GM12878 (cell line): ENCODE results near the gene KCNAB3. TPM values are rescaled to one million over a fixed set of nuclear protein-coding genes. Genes with fewer than 3 reads are reported as not detected.
A peak's percentile ranks its signal among the peaks of the same experiment; 100 is the strongest.

ENCODE experiments used
- ATAC-seq: fragments of 200-7000 bp; cut with Tn5 transposase; 3 replicates; pipeline ENCODE4 v1.9.1; 2020; ENCODE audit warnings: mild to moderate bottlenecking, moderate library complexity
- BruUV-seq: library from RNA; stranded (reverse); fragments of 400-500 nt; replicated peaks from 2 replicates; lab custom pipeline; 2021; lab: Mats Ljungman, UMichigan
- CTCF ChIA-PET: fragments of 300-600 bp; sonication (Branson Sonifier 250); formaldehyde crosslinking; extraction: SDS; loops from one replicate; lab custom pipeline; 2021; ENCODE audit warnings: inconsistent platforms; lab: Yijun Ruan, JAX
- POLR2A ChIA-PET: fragments of 350-600 bp; formaldehyde crosslinking; extraction: SDS; loops from one replicate; lab custom pipeline; 2021; ENCODE audit warnings: inconsistent platforms; lab: Charles Lee
- RAD21 ChIA-PET: fragments of 300-600 bp; sonication (Branson Sonifier 250); formaldehyde crosslinking; loops from one replicate; lab custom pipeline; 2023; ENCODE audit warnings: antibody characterized with exemption; ENCODE audit not compliant: unreplicated experiment; lab: Charles Lee
- SMC1A ChIA-PET: fragments of 300-600 bp; sonication (Branson Sonifier 250); formaldehyde crosslinking; loops from one replicate; lab custom pipeline; 2023; ENCODE audit not compliant: unreplicated experiment, uncharacterized antibody; lab: Charles Lee
- DNase-seq: peaks from one replicate; pipeline ENCODE4 v3.0.0-alpha.2; 2011; ENCODE audit warnings: low read depth, low spot score
- FAIRE-seq: peaks from 3 replicates; lab custom pipeline; 2011; peaks lifted over from hg19 to GRCh38; lab: Jason Lieb, UNC
- H2AFZ ChIP-seq: 2 replicates; pipeline ENCODE4 v1.6.0; 2011; ENCODE audit warnings: low read depth, low read length, control low read depth; ENCODE audit not compliant: control insufficient read depth
- H3K27ac ChIP-seq: 2 replicates; pipeline ENCODE4 v1.5.1; 2011; ENCODE audit warnings: control low read depth; ENCODE audit not compliant: control insufficient read depth, insufficient read depth
- H3K27me3 ChIP-seq, 2 experiments: replicated peaks in 1 of 2; 2 replicates each; pipeline versions ENCODE4 v1.6.0 to v1.6.1; 2011; ENCODE audit warnings: low read length in 1 of 2; ENCODE audit not compliant: control insufficient read depth in 2 of 2, insufficient read depth in 2 of 2
- H3K36me3 ChIP-seq, 2 experiments: 2 replicates each; pipeline ENCODE4 v1.5.1; 2011; ENCODE audit warnings: low read length in 1 of 2; ENCODE audit not compliant: control insufficient read depth in 2 of 2, insufficient read depth in 2 of 2
- H3K4me1 ChIP-seq: 2 replicates; pipeline ENCODE4 v1.6.1; 2011; ENCODE audit warnings: mild to moderate bottlenecking, low read length, moderate library complexity, mixed read lengths; ENCODE audit not compliant: control insufficient read depth, insufficient read depth
- H3K4me2 ChIP-seq: 2 replicates; pipeline ENCODE4 v1.6.0; 2011; ENCODE audit warnings: control low read depth; ENCODE audit not compliant: control insufficient read depth, insufficient read depth
- H3K4me3 ChIP-seq: fragments of 200-600 bp; sonication (generic); 2 replicates; pipeline ENCODE4 v1.5.1; 2016
- H3K79me2 ChIP-seq: 2 replicates; pipeline ENCODE4 v1.6.0; 2011; ENCODE audit warnings: low read length; ENCODE audit not compliant: control insufficient read depth, insufficient read depth
- H3K9ac ChIP-seq: 2 replicates; pipeline ENCODE4 v1.8.0; 2011; ENCODE audit warnings: low read length, control low read depth, mixed read lengths; ENCODE audit not compliant: control insufficient read depth, insufficient read depth
- H3K9me3 ChIP-seq: replicated peaks from 3 replicates; pipeline ENCODE4 v1.5.1; 2011; ENCODE audit warnings: mild to moderate bottlenecking, low read length; ENCODE audit not compliant: control insufficient read depth, insufficient read depth
- H4K20me1 ChIP-seq: 2 replicates; pipeline ENCODE4 v1.6.0; 2011; ENCODE audit not compliant: control insufficient read depth, insufficient read depth
- HCFC1 ChIP-seq: fragments of 150-350 bp; IDR thresholded peaks from 2 replicates; pipeline ENCODE4 v1.6.1; 2014; ENCODE audit warnings: low read length
- IKZF1 ChIP-seq: fragments of 450-650 bp; conservative IDR thresholded peaks from 2 replicates; pipeline ENCODE4 v1.6.1; 2017; ENCODE audit warnings: antibody characterized with exemption, mild to moderate bottlenecking
- KDM1A ChIP-seq: fragments of 200-600 bp; sonication (generic); IDR thresholded peaks from 2 replicates; pipeline ENCODE4 v1.6.1; 2016; ENCODE audit warnings: borderline replicate concordance
- MLLT1 ChIP-seq: fragments of 450-650 bp; IDR thresholded peaks from 2 replicates; pipeline ENCODE4 v1.6.1; 2016; ENCODE audit warnings: mild to moderate bottlenecking
- NFYA ChIP-seq: IDR thresholded peaks from 2 replicates; pipeline ENCODE4 v1.6.1; 2011; ENCODE audit warnings: low read depth, mild to moderate bottlenecking, low read length, improper control_type of control experiment, borderline replicate concordance
- PML ChIP-seq: IDR thresholded peaks from 2 replicates; pipeline ENCODE4 v1.6.1; 2012; ENCODE audit warnings: low read length, inconsistent platforms
- ZBTB33 ChIP-seq: fragments of 450-650 bp; IDR thresholded peaks from 2 replicates; pipeline ENCODE4 v1.6.1; 2017; ENCODE audit warnings: mild to moderate bottlenecking
- WGBS: methylation state at CpG from one replicate; pipeline ENCODE4 v1.1.6; 2016; ENCODE audit warnings: low lambda C conversion rate; ENCODE audit not compliant: insufficient replicate concordance, insufficient coverage; ENCODE audit errors: missing lambda C conversion rate; 5-methylcytosine and 5-hydroxymethylcytosine counted together
- in situ Hi-C: fragments of 300-500 bp; cut with MboI; formaldehyde crosslinking; loops from 9 replicates; pipeline ENCODE4 v1.14.3; 2018; ENCODE audit warnings: mixed read lengths
- intact Hi-C: fragments of 100-400 bp; cut with micrococcal nuclease; formaldehyde crosslinking; loops from one replicate; pipeline ENCODE4 v1.14.2; 2022; ENCODE audit not compliant: unreplicated experiment
- polyA plus RNA-seq, 11 experiments: library from polyadenylated mRNA; depleted of rRNA in 4 of 11; unstranded in 6 of 11; stranded (reverse) in 5 of 11; fragments of >200 nt; fragmentation: Nextera tagmentation in 4 of 11; fragmentation: Illumina TruSeq in 1 of 11; extraction: Ambion mirVana in 4 of 11; extraction: Trizol in 1 of 11; gene quantifications; 1 replicate in 1 of 11; 2 replicates in 10 of 11; pipeline versions ENCODE4 v1.2.1 to v1.2.3, GENCODE V29; 2011 to 2016; ENCODE audit warnings: inconsistent platforms in 2 of 11, missing spikeins in 2 of 11, low read depth in 1 of 11
- total RNA-seq, 4 experiments: library from RNA; depleted of rRNA in 3 of 4; stranded (reverse); fragments of >200 nt in 3 of 4; fragmentation: Illumina TruSeq in 1 of 4; extraction: Trizol in 1 of 4; gene quantifications; 2 replicates each; pipeline versions ENCODE4 v1.2.1 to v1.2.3, GENCODE V29; 2013 to 2021

KCNAB3 gene
- total and polyA plus RNA-seq, 10 of the 15 experiments (the other 5 are each of a cell fraction or from before 2014, with no cell fraction given), result 0.22 to 7.9 (median 1.8) TPM

GRCh38 chr17:7888184-7888920 is 41.3 kb downstream of the KCNAB3 start, which contains the start of gene CHD3:
TSS of gene CHD3 (plus strand) at chr17:7888789. CDS start at chr17:7889001, 212 bp downstream.
- CTCF ChIA-PET, result interaction anchor here (1.5 kb wide), 2 partner anchors 17 to 25 kb away, joined by 3 read pairs; no protein-coding TSS in a partner anchor
- Histone ChIP-seq H3K4me2 (peak within 1 kb of the TSS; percentile 84), H3K79me2 (peaks cover 45% of the 10 kb centered on the region), H3K36me3 (peaks cover 7 to 8% of the 10 kb centered on the region in 2 experiments; a peak in 3 of 4 replicates), H3K4me1 (peaks cover 6% of the 10 kb centered on the region), H2AFZ (peak within 1 kb of the TSS; percentile 76), H3K27me3 (no peaks in the 10 kb centered on the region)
- SMC1A ChIA-PET, result no interaction called here
- POLR2A ChIA-PET, result no interaction called here
- RAD21 ChIA-PET, result no interaction called here
- DNase-seq (no peak), FAIRE-seq (no peak)
- intact Hi-C loops, result no loop called here
- no TSS peak for BruUV-seq
- no peak for TF ChIP-seq ZBTB33
- TF ChIP-seq HCFC1, result peak; percentile 9; the same call in 1 of the 2 replicates
- TF ChIP-seq MLLT1, result 0 out of 2 replicates have a peak, but pooled peaks have one; percentile 16
- no peak for TF ChIP-seq KDM1A
- TF ChIP-seq PML, result no peak
- TF ChIP-seq IKZF1, result 0 out of 2 replicates have a peak, but pooled peaks have one; percentile 7
- no peak for TF ChIP-seq NFYA
- TF ChIP-seq, all 136 proteins: peak for 3
- WGBS, result 60% methylated on average over 18 of the region's 18 CpGs
- peak within 1 kb of the TSS; percentile 88 for H3K4me3 ChIP-seq
- peak within 1 kb of the TSS; percentile 74 for H3K27ac ChIP-seq
- in situ Hi-C loops, result no loop called here
- no peaks in the 10 kb centered on the region for H3K9me3 ChIP-seq
- no peak for ATAC-seq
- no peaks in the 10 kb centered on the region for H4K20me1 ChIP-seq
- H3K9ac ChIP-seq, result peak within 1 kb of the TSS; percentile 52
